K562 (cell line): ENCODE data around the gene RNF223. TPM values are rescaled to one million over a fixed set of nuclear protein-coding genes. Genes with fewer than 3 reads are reported as not detected.
A peak's percentile ranks its signal among the peaks of the same experiment; 100 is the strongest.

Experiments used
- CBX8 ChIP-seq: fragments of 200-600 bp; sonication (generic); IDR thresholded peaks from 2 replicates; pipeline ENCODE4 v1.6.1; 2012; ENCODE audit warnings: borderline replicate concordance, mixed run types, low read depth, mild to moderate bottlenecking, moderate library complexity, mixed read lengths, low read length, control low read depth, inconsistent platforms; ENCODE audit not compliant: poor library complexity, severe bottlenecking; ENCODE audit errors: extremely low read depth
- CCAR2 ChIP-seq: fragments of 200-400 bp; formaldehyde crosslinking; IDR thresholded peaks from 2 replicates; pipeline ENCODE4 v1.6.1; 2017; ENCODE audit warnings: mild to moderate bottlenecking, low read depth, low read length
- GABPB2 ChIP-seq: fragments of 250-450 bp; sonication (Bioruptor Pico); conservative IDR thresholded peaks from 2 replicates; pipeline ENCODE4 v1.5.1; 2021; ENCODE audit warnings: mild to moderate bottlenecking
- GATA2 ChIP-seq: sonication (generic); formaldehyde crosslinking; IDR thresholded peaks from 2 replicates; pipeline ENCODE4 v1.4.0; 2020; ENCODE audit warnings: mild to moderate bottlenecking, missing genetic modification reagents
- HIVEP1 ChIP-seq: fragments of 250-450 bp; sonication (Bioruptor Pico); IDR thresholded peaks from 2 replicates; pipeline ENCODE4 v1.4.0; 2020; ENCODE audit warnings: mild to moderate bottlenecking
- KDM4B ChIP-seq, 2 experiments: fragments of 450-650 bp in 1 of 2; sonication (generic) in 1 of 2; IDR thresholded peaks; 2 replicates each; pipeline ENCODE4 v1.6.1; 2016 to 2017; ENCODE audit warnings: borderline replicate concordance in 2 of 2, antibody characterized with exemption in 1 of 2, low read depth in 1 of 2, mild to moderate bottlenecking in 1 of 2
- KDM5B ChIP-seq: fragments of 200-600 bp; sonication (generic); IDR thresholded peaks from 2 replicates; pipeline ENCODE4 v1.6.1; 2012; ENCODE audit warnings: low read depth, mild to moderate bottlenecking, moderate library complexity, low read length, control low read depth, inconsistent platforms; ENCODE audit not compliant: insufficient replicate concordance
- MAFF ChIP-seq: IDR thresholded peaks from 2 replicates; pipeline ENCODE4 v1.6.1; 2012; ENCODE audit warnings: low read length, improper control_type of control experiment
- MED1 ChIP-seq: sonication (generic); formaldehyde crosslinking; IDR thresholded peaks from 2 replicates; pipeline ENCODE4 v1.8.1; 2023; ENCODE audit warnings: missing genetic modification reagents, borderline replicate concordance
- PCBP1 ChIP-seq: fragments of 200-400 bp; formaldehyde crosslinking; IDR thresholded peaks from 2 replicates; pipeline ENCODE4 v1.6.1; 2018; ENCODE audit warnings: mild to moderate bottlenecking, low read depth, low read length; ENCODE audit not compliant: poor library complexity, severe bottlenecking
- POLR2A ChIP-seq: fragments of 450-650 bp; conservative IDR thresholded peaks from 2 replicates; pipeline ENCODE4 v1.6.1; 2016
- PURB ChIP-seq: sonication (generic); formaldehyde crosslinking; IDR thresholded peaks from 2 replicates; pipeline ENCODE4 v1.9.0; 2021; ENCODE audit warnings: low read depth, mild to moderate bottlenecking, missing genetic modification reagents
- RAD51 ChIP-seq: fragments of 450-650 bp; IDR thresholded peaks from 2 replicates; pipeline ENCODE4 v1.7.1; 2016; ENCODE audit warnings: low read depth, mild to moderate bottlenecking, borderline replicate concordance
- RBBP5 ChIP-seq: fragments of 200-600 bp; sonication (generic); IDR thresholded peaks from 2 replicates; pipeline ENCODE4 v1.6.1; 2012; ENCODE audit warnings: borderline replicate concordance, mild to moderate bottlenecking, low read length, control low read depth, inconsistent platforms; ENCODE audit not compliant: insufficient read depth, poor library complexity, severe bottlenecking
- RBM17 ChIP-seq: fragments of 200-400 bp; formaldehyde crosslinking; IDR thresholded peaks from 2 replicates; pipeline ENCODE4 v1.6.1; 2017; ENCODE audit warnings: low read depth, mild to moderate bottlenecking, low read length, borderline replicate concordance
- RUNX1 ChIP-seq: sonication (generic); IDR thresholded peaks from 2 replicates; pipeline ENCODE4 v1.6.1; 2016; ENCODE audit warnings: antibody characterized with exemption, low read depth
- SMARCA5 ChIP-seq: fragments of 450-650 bp; IDR thresholded peaks from 2 replicates; pipeline ENCODE4 v1.6.1; 2016
- SNIP1 ChIP-seq: fragments of 450-650 bp; IDR thresholded peaks from 2 replicates; pipeline ENCODE4 v1.7.1; 2017; ENCODE audit warnings: low read depth, mild to moderate bottlenecking
- ZFP36 ChIP-seq: fragments of 150-350 bp; IDR thresholded peaks from 2 replicates; pipeline ENCODE4 v1.6.1; 2018; ENCODE audit warnings: low read length, low read depth; ENCODE audit not compliant: partially characterized antibody
- ZNF124 ChIP-seq: sonication (generic); formaldehyde crosslinking; IDR thresholded peaks from 2 replicates; pipeline ENCODE4 v1.8.1; 2022; ENCODE audit warnings: missing genetic modification reagents
- ZNF253 ChIP-seq: fragments of 250-450 bp; sonication (Bioruptor Pico); conservative IDR thresholded peaks from 2 replicates; pipeline ENCODE4 v1.6.1; 2021; ENCODE audit warnings: mild to moderate bottlenecking
- ZNF830 ChIP-seq: fragments of 250-450 bp; sonication (Bioruptor Pico); IDR thresholded peaks from 2 replicates; pipeline ENCODE4 v1.5.0; 2021; ENCODE audit warnings: mild to moderate bottlenecking
- polyA plus RNA-seq, 8 experiments: library from polyadenylated mRNA; depleted of rRNA in 4 of 8; stranded (reverse) in 5 of 8; unstranded in 3 of 8; fragments of >200 nt; fragmentation: Nextera tagmentation in 2 of 8; fragmentation: Illumina TruSeq in 1 of 8; extraction: Ambion mirVana in 2 of 8; extraction: Trizol in 1 of 8; gene quantifications; 2 replicates each; pipeline versions ENCODE4 v1.2.1 to v1.2.3, GENCODE V29; 2011 to 2014; ENCODE audit warnings: inconsistent platforms in 1 of 8, missing spikeins in 1 of 8
- total RNA-seq, 7 experiments: library from RNA; depleted of rRNA in 6 of 7; stranded (reverse); fragments of >200 nt in 6 of 7; fragmentation: Illumina TruSeq in 2 of 7; extraction: Trizol in 2 of 7; gene quantifications; 2 replicates each; pipeline versions ENCODE4 v1.2.1 to v1.2.3, GENCODE V29; 2011 to 2021; ENCODE audit warnings: low replicate concordance in 1 of 7
- TF ChIP-seq, protein P1 (sequence below): fragments of 450-650 bp; IDR thresholded peaks from 2 replicates; pipeline ENCODE4 v1.7.0; 2016; ENCODE audit warnings: borderline replicate concordance
- TF ChIP-seq, protein P2 (sequence below): fragments of 450-650 bp; IDR thresholded peaks from 2 replicates; pipeline ENCODE4 v1.6.1; 2018; ENCODE audit warnings: mild to moderate bottlenecking, low read depth; ENCODE audit not compliant: partially characterized antibody
- TF ChIP-seq, protein P3 (sequence below), 2 experiments: fragments of 250-450 bp in 1 of 2; fragments of 450-650 bp in 1 of 2; sonication (Bioruptor Pico) in 1 of 2; IDR thresholded peaks; 2 replicates each; pipeline versions ENCODE4 v1.6.1 to v1.8.0; 2016 to 2021; ENCODE audit warnings: mild to moderate bottlenecking in 2 of 2, moderate library complexity in 2 of 2, missing compliant biosample characterization in 1 of 2, missing genetic modification characterization in 1 of 2

The RNF223 gene
- total and polyA plus RNA-seq, 9 of the 15 experiments (the other 6 are each of a cell fraction or from before 2014, with no cell fraction given) = 0.04 to 0.32 TPM; not detected in 7

DNA sequence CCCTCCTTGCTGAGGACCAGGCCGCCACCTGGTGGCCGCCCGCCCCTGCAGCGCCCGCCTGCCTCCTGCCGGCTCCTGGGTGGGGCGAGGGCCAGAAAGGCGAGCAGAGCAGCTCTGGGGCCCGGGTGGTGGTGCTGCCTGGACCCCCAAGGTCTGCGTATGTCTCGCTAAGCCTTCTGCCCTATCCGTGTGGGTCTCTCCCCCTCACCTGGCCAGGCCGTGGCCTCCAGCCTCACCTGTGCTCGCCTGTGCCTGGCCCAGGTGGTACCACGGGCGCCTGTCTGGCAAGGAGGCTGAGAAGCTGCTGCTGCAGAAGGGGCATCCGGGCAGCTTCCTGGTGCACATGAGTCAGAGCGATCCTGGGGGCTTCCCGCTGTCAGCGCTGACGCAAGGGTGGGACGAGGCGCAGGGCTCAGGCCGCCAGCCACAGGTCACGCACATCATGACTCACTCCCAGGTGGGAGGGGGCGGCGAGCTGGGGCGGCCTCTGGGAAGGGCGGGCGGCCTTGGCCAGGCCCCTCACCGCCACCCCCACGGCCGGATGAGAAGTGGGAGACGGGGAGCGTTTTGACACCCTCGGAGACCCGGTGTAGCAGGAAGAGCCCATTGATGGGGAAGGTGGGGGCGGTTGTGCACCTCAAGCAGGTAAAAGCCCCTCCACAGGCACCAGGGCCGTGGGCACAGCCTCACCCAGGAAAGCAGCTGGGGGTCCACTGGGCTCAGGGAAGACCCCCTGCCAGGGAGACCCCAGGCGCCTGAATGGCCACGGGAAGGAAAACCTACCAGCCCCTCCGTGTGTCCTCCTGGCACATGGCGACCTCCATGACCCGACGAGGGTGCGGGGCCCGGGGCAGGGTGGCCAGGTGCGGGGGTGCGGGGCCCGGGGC is 9.9 kb downstream of the RNF223 start (continued):
- TF ChIP-seq CBX8 (no peak), HIVEP1 (CRISPR knock-in tag) (no peak), ZNF830 (CRISPR knock-in tag) (0 out of 2 replicates have a peak, but pooled peaks have one; percentile 36), GABPB2 (CRISPR knock-in tag) (no peak), ZNF124 (CRISPR knock-in tag) (no peak), CCAR2 (no peak), GATA2 (CRISPR knock-in tag) (no peak), KDM5B (peak; percentile 36), MED1 (CRISPR knock-in tag) (no peak), POLR2A (no peak), ZNF253 (CRISPR knock-in tag) (no peak), PCBP1 (no peak), KDM4B (IDR thresholded peaks at IDR 0.05; ENCODE audit: borderline replicate concordance in 2 of 2, low read depth in 1 of 2) (no peak), RUNX1 (no peak; the same call in 1 of the 2 replicates), RBBP5 (no peak), SMARCA5 (peak; percentile 97), RAD51 (no peak), ZFP36 (no peak), MAFF (no peak), RBM17 (no peak), SNIP1 (no peak), PURB (CRISPR knock-in tag) (no peak)
- TF ChIP-seq, protein P1, sequence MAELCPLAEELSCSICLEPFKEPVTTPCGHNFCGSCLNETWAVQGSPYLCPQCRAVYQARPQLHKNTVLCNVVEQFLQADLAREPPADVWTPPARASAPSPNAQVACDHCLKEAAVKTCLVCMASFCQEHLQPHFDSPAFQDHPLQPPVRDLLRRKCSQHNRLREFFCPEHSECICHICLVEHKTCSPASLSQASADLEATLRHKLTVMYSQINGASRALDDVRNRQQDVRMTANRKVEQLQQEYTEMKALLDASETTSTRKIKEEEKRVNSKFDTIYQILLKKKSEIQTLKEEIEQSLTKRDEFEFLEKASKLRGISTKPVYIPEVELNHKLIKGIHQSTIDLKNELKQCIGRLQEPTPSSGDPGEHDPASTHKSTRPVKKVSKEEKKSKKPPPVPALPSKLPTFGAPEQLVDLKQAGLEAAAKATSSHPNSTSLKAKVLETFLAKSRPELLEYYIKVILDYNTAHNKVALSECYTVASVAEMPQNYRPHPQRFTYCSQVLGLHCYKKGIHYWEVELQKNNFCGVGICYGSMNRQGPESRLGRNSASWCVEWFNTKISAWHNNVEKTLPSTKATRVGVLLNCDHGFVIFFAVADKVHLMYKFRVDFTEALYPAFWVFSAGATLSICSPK = no peak
- TF ChIP-seq, protein P2, sequence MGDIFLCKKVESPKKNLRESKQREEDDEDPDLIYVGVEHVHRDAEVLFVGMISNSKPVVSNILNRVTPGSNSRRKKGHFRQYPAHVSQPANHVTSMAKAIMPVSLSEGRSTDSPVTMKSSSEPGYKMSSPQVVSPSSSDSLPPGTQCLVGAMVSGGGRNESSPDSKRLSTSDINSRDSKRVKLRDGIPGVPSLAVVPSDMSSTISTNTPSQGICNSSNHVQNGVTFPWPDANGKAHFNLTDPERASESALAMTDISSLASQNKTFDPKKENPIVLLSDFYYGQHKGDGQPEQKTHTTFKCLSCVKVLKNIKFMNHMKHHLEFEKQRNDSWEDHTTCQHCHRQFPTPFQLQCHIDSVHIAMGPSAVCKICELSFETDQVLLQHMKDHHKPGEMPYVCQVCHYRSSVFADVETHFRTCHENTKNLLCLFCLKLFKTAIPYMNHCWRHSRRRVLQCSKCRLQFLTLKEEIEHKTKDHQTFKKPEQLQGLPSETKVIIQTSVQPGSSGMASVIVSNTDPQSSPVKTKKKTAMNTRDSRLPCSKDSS = no peak
- TF ChIP-seq, protein P3, sequence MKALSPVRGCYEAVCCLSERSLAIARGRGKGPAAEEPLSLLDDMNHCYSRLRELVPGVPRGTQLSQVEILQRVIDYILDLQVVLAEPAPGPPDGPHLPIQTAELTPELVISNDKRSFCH (CRISPR knock-in tag; IDR thresholded peaks at IDR 0.05) = no peak
- TF ChIP-seq, protein P3 (tag; IDR thresholded peaks at IDR 0.05) = peak; percentile 53
